ENCODE data around the gene ABTB1.
"Not testable (repeated sequence)": the region's sequence is repeated elsewhere in the genome, so short reads cannot be mapped to it uniquely, and the experiment has no call there.

Gene ABTB1

GRCh38 chr3:127679534-127680145, 6.9 kb downstream of the ABTB1 start:
- H3K27ac ChIP-seq = no peak overlapping the region
- TF ChIP-seq CTCF (conservative IDR thresholded peaks at IDR 0.05) = no peak

GRCh38 chr3:127680146-127680661, 7.5 kb downstream of the ABTB1 start:
- H3K27ac ChIP-seq = no peak overlapping the region
- TF ChIP-seq CTCF (conservative IDR thresholded peaks at IDR 0.05) = no peak

- no peak overlapping the region for H3K27ac ChIP-seq
- no peak for TF ChIP-seq CTCF (conservative IDR thresholded peaks at IDR 0.05)
These were observed 8.1 kb downstream of the ABTB1 start for GRCh38 chr3:127680798-127681221.

DNA sequence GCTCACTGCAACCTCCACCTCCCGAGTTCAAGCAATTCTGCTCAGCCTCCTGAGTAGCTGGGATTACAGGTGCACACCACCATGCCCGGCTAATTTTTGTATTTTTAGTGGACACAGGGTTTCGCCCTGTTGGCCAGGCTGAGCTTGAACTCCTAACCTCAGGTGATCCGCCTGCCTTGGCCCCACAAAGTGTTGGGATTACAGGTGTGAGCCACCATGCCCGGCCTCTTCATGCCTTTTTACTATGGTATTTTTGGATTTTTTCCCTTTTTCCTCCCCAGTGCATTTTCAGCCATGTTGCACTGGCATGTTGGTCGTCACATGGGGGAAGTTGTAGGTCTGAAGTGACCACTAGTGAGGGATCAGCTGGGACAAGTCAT, 9.4 kb downstream of the ABTB1 start:
- not testable (repeated sequence) for H3K27ac ChIP-seq

GRCh38 chr3:127682561-127682960, 9.8 kb downstream of the ABTB1 start:
- no peak overlapping the region for H3K27ac ChIP-seq
- no peak for TF ChIP-seq CTCF (conservative IDR thresholded peaks at IDR 0.05)

- H3K27ac ChIP-seq = no peak overlapping the region
- no peak for TF ChIP-seq CTCF (conservative IDR thresholded peaks at IDR 0.05)
These were observed 12.3 kb downstream of the ABTB1 start for GRCh38 chr3:127684871-127685707.

GRCh38 chr3:127685708-127686511, 13.2 kb downstream of the ABTB1 start:
- TF ChIP-seq CTCF (conservative IDR thresholded peaks at IDR 0.05) = no peak
- H3K27ac ChIP-seq = no peak overlapping the region
